NCI-H2227 (cell line): ENCODE results near the gene CBFA2T2.
"Not testable (repeated sequence)": the region's sequence is repeated elsewhere in the genome, so short reads cannot be mapped to it uniquely, and the experiment has no call there.

Experiments used
- DNase-seq: peaks from one replicate; lab custom pipeline; 2025; ENCODE audit not compliant: unreplicated experiment; lab: John Stamatoyannopoulos, UW

CBFA2T2 gene

GRCh38 chr20:33609504-33609903 lies 119.6 kb downstream of the CBFA2T2 start:
- DNase-seq = no peak

DNA sequence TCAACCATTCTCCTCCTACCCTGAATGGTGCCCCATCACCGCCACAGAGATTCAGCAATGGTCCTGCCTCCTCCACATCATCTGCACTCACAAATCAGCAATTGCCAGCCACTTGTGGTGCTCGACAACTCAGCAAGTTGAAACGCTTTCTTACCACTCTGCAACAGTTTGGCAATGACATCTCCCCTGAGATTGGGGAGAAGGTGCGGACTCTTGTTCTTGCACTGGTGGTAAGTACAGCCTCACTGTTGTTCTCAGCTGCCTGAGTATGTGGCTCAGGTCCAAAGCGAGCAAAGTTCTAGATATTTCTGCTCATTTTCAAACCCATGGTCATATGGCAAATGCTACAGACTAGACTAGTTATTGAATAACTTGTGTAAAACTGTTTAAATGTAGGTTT lies 121.2 kb downstream of the CBFA2T2 start:
- no peak for DNase-seq

GRCh38 chr20:33612001-33612400 lies 122.1 kb downstream of the CBFA2T2 start:
- DNase-seq = no peak

DNA sequence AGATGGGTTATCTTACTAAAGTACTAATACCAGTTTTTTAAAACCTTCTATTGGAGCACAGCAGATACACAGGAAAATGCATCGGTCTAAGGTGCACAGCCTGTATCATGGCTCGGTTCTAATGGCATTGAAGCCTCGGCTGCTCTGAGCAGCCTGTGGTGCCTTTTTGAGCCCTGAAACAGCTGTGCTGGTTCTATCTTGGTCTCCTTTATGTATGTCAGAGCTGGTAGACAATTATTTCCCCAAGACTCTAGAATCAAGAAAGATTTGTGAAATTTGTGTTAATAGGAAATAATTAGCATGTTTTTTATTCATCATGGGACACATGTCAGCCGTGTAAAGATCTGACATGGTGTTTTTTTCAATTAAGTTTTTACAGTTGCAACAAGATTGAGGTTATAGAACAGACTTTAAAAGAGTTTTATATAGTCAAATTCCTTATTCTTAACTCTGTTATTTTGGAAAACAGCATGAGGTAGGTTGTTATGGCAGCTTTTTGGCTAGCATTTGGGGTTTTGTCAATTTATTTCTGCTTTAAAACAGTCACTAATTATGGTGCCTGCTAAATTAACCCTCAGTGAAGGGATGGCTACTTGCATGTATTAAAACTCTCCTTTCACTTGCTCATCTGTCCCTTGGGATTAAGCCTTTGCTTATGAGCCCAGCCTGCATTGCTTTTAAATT lies 132.0 kb downstream of the CBFA2T2 start:
- DNase-seq = no peak

DNA sequence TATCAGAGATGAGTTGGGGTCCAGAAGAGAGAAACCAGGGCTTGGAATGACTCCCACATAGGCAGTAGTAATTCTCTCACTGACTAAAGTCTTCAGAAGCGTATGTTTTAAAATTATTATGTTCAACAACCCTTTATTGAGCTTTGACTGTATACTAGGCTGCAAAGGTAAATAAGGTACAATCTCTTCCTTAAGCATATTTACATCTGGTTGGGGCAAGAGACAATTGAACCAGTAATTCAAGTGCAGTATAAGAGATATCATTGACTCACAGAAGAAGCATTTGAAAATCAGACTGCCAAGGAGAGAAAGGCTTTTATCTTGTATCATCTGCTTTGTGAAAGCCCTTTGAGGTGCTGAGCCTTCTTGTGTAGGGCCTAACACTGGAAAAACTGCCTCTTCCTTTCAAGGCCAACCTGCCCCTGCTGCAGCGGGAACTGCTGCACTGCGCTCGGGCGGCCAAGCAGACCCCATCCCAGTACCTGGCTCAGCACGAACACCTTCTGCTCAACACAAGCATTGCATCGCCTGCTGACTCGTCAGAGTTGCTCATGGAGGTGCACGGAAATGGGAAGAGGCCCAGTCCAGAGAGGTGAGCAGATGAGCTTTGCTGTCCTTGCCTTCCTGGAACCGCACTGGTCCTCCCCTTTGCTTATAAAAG lies 132.9 kb downstream of the CBFA2T2 start:
- DNase-seq = no peak

- DNase-seq = no peak
Measured at GRCh38 chr20:33624399-33624798, 134.5 kb downstream of the CBFA2T2 start.

GRCh38 chr20:33626190-33626589 lies 136.3 kb downstream of the CBFA2T2 start:
- no peak for DNase-seq

DNA sequence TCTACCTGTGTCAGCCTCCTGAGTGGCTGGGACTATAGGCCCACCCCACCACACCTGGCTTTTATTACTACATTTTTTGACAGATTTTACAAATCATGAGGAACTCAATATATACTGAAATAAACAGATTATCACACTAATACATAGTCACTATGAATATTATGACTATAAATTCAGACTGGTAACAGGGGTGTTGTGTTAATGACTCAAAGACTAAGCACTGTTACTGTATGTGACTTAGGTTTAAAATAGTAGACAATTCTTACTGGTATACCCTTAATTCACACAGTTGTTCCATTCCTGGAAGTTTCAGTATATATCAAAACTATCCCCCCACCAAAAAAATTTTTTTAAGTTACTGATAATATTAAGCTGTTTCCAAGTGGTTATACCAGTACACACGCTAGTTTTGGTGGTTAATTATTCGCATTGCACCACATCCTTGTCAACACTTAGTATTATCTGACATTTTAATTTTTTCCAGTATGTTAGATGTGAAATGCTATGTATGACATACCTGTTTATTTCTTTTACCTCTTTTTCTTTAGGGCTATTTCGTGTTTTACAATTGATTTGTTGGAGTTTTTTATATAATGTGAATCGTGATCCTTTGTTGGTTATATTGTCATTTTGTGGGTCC lies 137.8 kb downstream of the CBFA2T2 start:
- no peak for DNase-seq

DNA sequence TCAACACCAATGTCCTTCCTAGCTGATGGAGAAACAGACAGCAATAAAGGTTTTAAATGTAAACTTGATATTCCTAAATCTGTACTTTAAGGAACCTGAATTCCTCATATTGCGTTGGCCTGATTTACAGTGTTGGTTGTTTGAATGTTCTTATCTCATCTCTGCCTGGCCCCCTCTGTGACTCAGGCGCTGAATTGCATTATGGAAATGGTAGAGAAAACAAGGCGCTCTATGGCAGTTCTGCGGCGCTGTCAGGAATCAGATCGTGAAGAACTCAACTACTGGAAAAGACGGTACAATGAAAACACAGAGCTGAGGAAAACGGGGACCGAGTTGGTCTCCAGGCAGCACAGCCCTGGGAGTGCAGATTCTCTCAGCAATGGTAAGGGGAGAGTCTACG lies 139.6 kb downstream of the CBFA2T2 start:
- no peak for DNase-seq

- no peak for DNase-seq
Measured at GRCh38 chr20:33629979-33630378, 140.1 kb downstream of the CBFA2T2 start.

DNA sequence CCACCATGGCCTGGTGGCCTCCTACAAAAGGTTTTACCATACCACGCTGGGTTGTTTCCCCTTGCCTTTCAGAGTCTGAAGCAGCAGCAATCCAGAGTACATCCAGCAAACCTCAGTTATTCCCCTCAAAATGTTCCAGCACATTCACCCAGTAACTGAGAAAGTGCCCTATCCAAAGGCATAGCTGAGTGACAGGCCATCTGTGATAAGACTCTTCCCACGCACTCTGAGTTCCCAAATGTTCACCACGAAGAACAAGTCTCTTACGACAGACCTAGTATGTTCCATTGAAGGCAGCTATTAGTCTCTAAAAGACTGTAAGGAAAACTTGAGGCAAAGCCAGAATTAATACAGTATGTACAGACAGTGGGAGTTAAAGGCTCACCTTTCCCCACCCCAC lies 140.6 kb downstream of the CBFA2T2 start:
- DNase-seq = no peak

DNA sequence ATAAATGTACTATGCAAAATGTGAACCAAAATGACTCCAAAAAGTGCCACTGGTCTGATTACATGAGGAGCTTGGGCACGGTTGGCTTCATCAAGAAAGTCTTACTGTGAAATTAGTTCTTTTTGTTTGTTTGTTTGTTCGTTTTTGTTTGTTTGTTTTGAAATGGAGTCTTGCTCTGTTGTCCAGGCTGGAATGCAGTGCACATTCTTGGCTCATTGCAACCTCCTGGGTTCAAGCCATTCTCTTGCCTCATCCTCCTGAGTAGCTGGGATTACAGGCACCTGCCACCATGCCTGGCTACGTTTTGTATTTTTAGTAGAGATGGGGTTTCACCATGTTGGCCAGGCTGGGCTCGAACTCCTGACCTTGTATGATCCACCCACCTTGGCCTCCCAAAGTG lies 142.0 kb downstream of the CBFA2T2 start:
- not testable (repeated sequence) for DNase-seq

DNA sequence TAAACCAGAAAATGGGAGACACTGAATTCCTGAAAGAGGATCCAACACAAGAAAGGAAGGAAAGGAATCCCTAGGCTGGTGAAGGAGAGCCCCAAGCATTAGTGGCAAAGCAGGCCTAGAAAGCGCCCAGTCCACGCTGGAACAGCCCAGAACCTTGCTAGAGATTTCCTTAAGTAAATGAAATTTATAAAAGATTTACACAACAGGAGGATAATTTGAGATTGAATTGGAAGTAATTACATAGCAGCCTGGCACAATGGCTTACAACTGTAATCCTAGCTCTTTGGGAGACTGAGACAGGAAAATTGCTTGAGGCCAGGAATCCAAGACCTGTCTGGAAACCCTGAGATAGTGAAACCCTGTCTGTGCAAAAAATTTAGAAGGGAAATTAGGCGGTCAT lies 145.4 kb downstream of the CBFA2T2 start:
- DNase-seq = peak; percentile 49

GRCh38 chr20:33636776-33637175 lies 146.9 kb downstream of the CBFA2T2 start:
- DNase-seq = no peak

- DNase-seq = no peak
Measured at GRCh38 chr20:33640287-33640686, 150.4 kb downstream of the CBFA2T2 start.

DNA sequence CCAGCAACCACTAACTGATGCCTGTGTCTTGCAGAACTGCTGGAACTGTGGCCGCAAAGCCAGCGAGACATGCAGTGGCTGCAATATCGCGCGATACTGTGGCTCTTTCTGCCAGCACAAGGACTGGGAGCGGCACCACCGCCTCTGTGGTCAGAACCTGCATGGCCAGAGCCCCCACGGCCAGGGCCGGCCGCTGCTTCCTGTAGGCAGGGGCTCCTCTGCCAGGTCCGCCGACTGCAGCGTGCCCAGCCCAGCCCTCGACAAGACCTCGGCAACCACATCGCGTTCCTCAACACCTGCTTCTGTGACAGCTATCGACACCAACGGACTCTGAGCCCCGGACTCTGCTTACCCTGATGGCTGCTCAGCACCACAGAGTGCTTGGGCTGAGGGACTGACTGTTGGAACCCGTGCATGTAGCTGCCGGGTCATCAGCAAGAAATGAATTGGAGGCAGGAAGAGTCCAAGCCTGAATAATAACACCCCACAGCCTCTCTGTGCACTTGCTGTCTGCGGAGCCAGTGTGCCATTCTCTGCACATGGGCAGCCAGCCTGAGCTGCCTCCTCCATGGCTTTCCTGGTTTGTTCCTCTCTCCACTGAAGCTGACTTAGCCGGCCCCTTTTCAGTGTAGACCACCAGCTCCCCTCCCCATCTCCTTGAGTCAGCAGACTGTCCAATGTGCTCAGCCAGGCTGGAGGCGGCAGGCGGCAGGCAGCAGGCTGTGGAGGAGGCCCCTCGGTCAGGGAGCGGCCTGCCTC lies 154.6 kb downstream of the CBFA2T2 start:
- no peak for DNase-seq

GRCh38 chr20:33645072-33645358 lies 155.1 kb downstream of the CBFA2T2 start:
- DNase-seq = no peak

DNA sequence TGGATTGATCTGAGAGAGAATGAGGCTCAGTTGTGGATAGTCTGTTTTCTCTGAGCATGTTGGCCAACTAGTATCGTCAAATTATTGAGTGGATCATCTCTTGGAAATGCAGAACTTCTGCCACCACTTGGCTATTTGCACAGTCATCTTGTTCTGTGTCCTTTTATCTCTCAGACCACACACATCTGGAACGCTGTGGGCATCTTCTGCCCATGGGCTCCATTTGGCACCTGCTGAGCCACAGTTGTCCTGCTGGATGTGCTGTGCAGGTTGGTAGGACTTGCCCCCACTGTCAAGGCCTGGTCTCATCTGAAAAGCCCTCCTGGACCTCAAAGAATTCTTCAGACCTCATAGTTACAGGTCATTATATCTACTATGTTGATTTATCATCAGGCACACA lies 155.5 kb downstream of the CBFA2T2 start:
- DNase-seq = no peak

- no peak for DNase-seq
Measured at GRCh38 chr20:33646191-33646590, 156.3 kb downstream of the CBFA2T2 start.

- DNase-seq = not testable (repeated sequence)
Measured at GRCh38 chr20:33646959-33647602, 157.2 kb downstream of the CBFA2T2 start.

DNA sequence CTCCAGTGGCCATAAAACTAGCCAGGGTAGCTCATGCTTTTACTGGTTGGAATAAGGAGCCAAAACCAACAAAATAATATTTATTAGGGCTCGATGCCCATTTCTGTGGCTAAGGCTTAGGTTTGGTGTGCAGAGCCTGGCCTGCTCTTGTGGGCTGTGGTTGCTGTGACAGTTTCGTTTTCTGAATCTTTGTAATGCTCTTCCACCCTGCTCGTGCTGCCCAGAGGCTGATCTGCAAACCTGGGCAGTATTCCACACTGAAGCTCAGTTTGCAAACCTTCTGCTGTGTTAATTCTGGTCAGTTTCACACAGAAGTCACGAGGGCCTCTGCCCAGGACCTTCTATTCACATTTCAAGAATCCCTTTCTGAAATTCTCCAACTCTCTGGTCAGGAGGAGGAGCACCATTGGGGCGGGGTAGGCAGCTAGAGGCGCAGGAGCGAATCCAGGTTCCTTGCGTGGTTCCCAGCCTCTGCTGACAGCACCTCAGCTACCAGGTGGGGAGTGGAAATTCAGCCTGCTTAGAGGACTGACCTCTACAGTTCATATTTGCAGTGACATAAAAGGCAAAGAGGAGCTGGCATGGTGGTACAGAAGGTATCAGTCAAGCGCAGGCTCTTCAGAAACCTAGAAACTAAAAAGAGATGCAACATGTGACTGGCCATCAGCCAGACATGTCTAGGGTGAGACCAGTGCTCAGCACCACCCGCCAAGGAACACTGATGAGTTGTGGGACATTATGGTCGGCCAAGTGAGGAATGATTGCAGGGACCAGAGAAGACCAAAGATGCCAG lies 157.9 kb downstream of the CBFA2T2 start:
- DNase-seq = no peak
